HCT116 (cell line): ENCODE measurements around the gene PCP2.

Experiments used
- CEBPB ChIP-seq: IDR thresholded peaks from 2 replicates; pipeline ENCODE4 v1.6.1; 2012; ENCODE audit warnings: low read depth
- EGR1 ChIP-seq: IDR thresholded peaks from 2 replicates; pipeline ENCODE4 v1.6.1; 2012; ENCODE audit warnings: low read depth
- EZH2phosphoT487 ChIP-seq: fragments of 200-600 bp; IDR thresholded peaks from 2 replicates; pipeline ENCODE4 v1.6.1; 2018; ENCODE audit warnings: antibody characterized with exemption, borderline replicate concordance
- POLR2A ChIP-seq: IDR thresholded peaks from 2 replicates; pipeline ENCODE4 v1.7.0; 2011; ENCODE audit warnings: borderline replicate concordance; ENCODE audit not compliant: insufficient read depth, insufficient read length; ENCODE audit errors: extremely low read depth
- RAD21 ChIP-seq: IDR thresholded peaks from 2 replicates; pipeline ENCODE4 v1.6.1; 2012; ENCODE audit warnings: low read depth, mild to moderate bottlenecking
- SP1 ChIP-seq: IDR thresholded peaks from 2 replicates; pipeline ENCODE4 v1.6.1; 2012; ENCODE audit warnings: low read depth
- TCF7L2 ChIP-seq: IDR thresholded peaks from 2 replicates; pipeline ENCODE4 v1.7.0; 2011; ENCODE audit warnings: borderline replicate concordance, inconsistent platforms; ENCODE audit not compliant: insufficient read depth, insufficient read length; ENCODE audit errors: extremely low read depth
- YY1 ChIP-seq: IDR thresholded peaks from 2 replicates; pipeline ENCODE4 v1.6.1; 2011; ENCODE audit warnings: low read length, low read depth, moderate library complexity, mild to moderate bottlenecking; ENCODE audit not compliant: insufficient replicate concordance; ENCODE audit errors: extremely low read depth
- ZNF274 ChIP-seq: fragments of 200-500 bp; sonication (Bioruptor generic); IDR thresholded peaks from 2 replicates; pipeline ENCODE4 v1.6.1; 2014; ENCODE audit warnings: mild to moderate bottlenecking, low read depth, low read length, inconsistent platforms
- TF ChIP-seq, protein P1 (sequence below), 3 experiments: fragments of 200-600 bp in 1 of 3; sonication (generic) in 1 of 3; IDR thresholded peaks in 2 of 3; conservative IDR thresholded peaks in 1 of 3; 2 replicates each; pipeline ENCODE4 v1.5.1; 2012 to 2017; ENCODE audit warnings: low read depth in 2 of 3, low read length in 2 of 3, antibody characterized with exemption in 1 of 3, borderline replicate concordance in 1 of 3, control low read depth in 1 of 3, mild to moderate bottlenecking in 1 of 3, mixed read lengths in 1 of 3, mixed run types in 1 of 3, moderate library complexity in 1 of 3; ENCODE audit not compliant: insufficient read depth in 1 of 3

DNA sequence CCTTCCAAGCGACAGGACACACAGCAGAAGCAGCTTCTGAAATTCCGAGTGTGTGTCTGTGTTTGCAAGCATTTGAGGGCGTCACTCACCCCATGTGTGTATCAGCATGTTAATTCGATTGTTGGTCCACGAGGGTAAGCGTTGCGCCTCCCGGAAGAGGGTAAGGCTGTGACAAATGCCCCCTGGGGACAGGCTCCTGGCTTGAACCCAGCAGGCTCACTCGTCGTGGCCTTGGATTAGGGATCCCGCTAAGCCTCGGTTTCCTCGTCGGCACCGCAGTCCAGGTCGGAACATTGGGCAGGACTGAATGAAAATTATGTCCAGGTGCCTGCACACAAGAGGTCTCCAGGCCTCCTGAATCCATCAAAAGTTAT is 2.8 kb upstream of the PCP2 start:
- TF ChIP-seq POLR2A (no peak), ZNF274 (no peak), RAD21 (no peak), EZH2phosphoT487 (no peak), EGR1 (no peak), YY1 (no peak), SP1 (no peak), TCF7L2 (no peak), CEBPB (no peak)
- TF ChIP-seq, protein P1, sequence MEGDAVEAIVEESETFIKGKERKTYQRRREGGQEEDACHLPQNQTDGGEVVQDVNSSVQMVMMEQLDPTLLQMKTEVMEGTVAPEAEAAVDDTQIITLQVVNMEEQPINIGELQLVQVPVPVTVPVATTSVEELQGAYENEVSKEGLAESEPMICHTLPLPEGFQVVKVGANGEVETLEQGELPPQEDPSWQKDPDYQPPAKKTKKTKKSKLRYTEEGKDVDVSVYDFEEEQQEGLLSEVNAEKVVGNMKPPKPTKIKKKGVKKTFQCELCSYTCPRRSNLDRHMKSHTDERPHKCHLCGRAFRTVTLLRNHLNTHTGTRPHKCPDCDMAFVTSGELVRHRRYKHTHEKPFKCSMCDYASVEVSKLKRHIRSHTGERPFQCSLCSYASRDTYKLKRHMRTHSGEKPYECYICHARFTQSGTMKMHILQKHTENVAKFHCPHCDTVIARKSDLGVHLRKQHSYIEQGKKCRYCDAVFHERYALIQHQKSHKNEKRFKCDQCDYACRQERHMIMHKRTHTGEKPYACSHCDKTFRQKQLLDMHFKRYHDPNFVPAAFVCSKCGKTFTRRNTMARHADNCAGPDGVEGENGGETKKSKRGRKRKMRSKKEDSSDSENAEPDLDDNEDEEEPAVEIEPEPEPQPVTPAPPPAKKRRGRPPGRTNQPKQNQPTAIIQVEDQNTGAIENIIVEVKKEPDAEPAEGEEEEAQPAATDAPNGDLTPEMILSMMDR (IDR thresholded peaks at IDR 0.05 in 2 of 3, conservative IDR thresholded peaks at IDR 0.05 in 1 of 3; ENCODE audit: borderline replicate concordance in 1 of 3, insufficient read depth in 1 of 3, low read depth in 2 of 3, low read length in 2 of 3) = no peak
